ENCODE measurements around the gene CIDEB. TPM values are rescaled to one million over a fixed set of nuclear protein-coding genes. Genes with fewer than 3 reads are reported as not detected.

Gene CIDEB
- total RNA-seq, 1 donor from 2014 or later, result not detected

DNA sequence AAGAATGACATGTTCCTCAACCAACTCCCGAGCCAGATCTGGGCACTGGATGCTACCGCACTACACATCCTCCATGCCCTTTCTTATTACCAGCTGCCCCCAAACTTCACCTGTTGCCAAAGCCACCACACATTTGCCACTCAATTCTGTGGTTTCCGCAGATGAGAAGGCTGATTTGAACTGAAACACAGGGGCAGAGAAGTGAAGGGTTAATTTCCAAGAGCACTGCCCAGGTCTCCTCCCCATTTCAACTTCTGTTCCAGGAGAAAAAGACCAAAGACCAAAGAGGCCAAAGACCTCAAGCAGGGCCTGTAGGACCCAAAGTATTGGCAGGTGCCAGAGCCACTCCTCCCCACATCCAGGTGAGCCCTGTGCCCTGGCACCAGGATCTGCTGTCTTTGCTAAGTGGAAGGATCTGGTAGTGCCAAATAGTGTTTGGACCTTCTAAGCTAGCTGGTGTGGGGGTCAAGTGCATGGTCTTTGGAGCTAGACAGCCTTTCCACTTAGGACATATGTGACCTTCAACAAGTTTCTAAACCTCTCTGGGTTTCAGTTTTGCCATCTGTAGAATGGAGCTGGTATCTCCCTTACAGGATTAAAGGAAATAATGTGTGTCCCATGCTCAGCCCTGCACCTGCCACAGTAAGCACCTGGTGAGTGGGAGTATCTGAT lies 16.2 kb downstream of the CIDEB start:
- no peak for TF ChIP-seq CTCF (IDR thresholded peaks at IDR 0.05)
- Mint-ChIP-seq H3K27me3 (ENCODE audit: low read depth) (no peaks in the 10 kb centered on the region), H3K4me1 (ENCODE audit: low read depth) (peaks cover 6% of the 10 kb centered on the region), H3K9me3 (ENCODE audit: low read depth) (no peaks in the 10 kb centered on the region), H3K27ac (ENCODE audit: unreplicated experiment) (no peak overlapping the region), H3K36me3 (ENCODE audit: low read depth) (peaks cover 17% of the 10 kb centered on the region), H3K4me3 (ENCODE audit: unreplicated experiment) (no peak overlapping the region)
- DNase-seq (ENCODE audit: low spot score), result no peak

- peaks cover 11% of the 10 kb centered on the region for H3K36me3 Mint-ChIP-seq (ENCODE audit: low read depth)
- DNase-seq (ENCODE audit: low spot score), result no peak
- no peak for TF ChIP-seq CTCF (IDR thresholded peaks at IDR 0.05)
- H3K9me3 Mint-ChIP-seq (ENCODE audit: low read depth), result no peaks in the 10 kb centered on the region
- no peak overlapping the region for H3K4me3 Mint-ChIP-seq (ENCODE audit: unreplicated experiment)
- no peaks in the 10 kb centered on the region for H3K4me1 Mint-ChIP-seq (ENCODE audit: low read depth)
- H3K27ac Mint-ChIP-seq (ENCODE audit: unreplicated experiment), result no peak overlapping the region
- H3K27me3 Mint-ChIP-seq (ENCODE audit: low read depth), result no peaks in the 10 kb centered on the region
Observed at GRCh38 chr14:24290746-24291145, 17.0 kb downstream of the CIDEB start.

- peaks cover 3% of the 10 kb centered on the region for H3K4me1 Mint-ChIP-seq (ENCODE audit: low read depth)
- no peak overlapping the region for H3K27ac Mint-ChIP-seq (ENCODE audit: unreplicated experiment)
- no peaks in the 10 kb centered on the region for H3K9me3 Mint-ChIP-seq (ENCODE audit: low read depth)
- peaks cover 11% of the 10 kb centered on the region for H3K36me3 Mint-ChIP-seq (ENCODE audit: low read depth)
- DNase-seq (ENCODE audit: low spot score), result no peak
- no peaks in the 10 kb centered on the region for H3K27me3 Mint-ChIP-seq (ENCODE audit: low read depth)
- TF ChIP-seq CTCF (IDR thresholded peaks at IDR 0.05), result no peak
- no peak overlapping the region for H3K4me3 Mint-ChIP-seq (ENCODE audit: unreplicated experiment)
Observed at GRCh38 chr14:24289649-24290280, 18.0 kb downstream of the CIDEB start.

DNA sequence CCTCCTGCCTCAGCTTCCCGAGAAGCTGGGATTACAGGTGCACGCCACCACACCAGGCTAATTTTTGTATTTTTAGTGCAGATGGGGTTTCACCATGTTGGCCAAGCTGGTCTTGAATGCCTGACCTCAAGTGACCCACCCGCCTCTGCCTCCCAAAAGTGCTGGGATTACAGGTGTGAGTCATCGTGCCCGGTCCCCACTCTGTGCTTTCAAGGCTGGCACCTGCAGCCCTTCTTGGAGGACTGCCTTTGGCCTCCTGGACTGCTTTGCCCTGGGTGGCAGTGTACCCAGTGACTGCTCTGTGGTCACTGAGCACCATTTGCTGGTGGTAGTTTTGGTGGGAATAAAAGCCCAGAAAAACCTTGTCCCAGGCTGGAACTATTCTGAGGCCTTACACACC lies 20.8 kb downstream of the CIDEB start:
- H3K9me3 Mint-ChIP-seq (ENCODE audit: low read depth), result no peaks in the 10 kb centered on the region
- H3K36me3 Mint-ChIP-seq (ENCODE audit: low read depth), result peaks cover 10% of the 10 kb centered on the region

DNA sequence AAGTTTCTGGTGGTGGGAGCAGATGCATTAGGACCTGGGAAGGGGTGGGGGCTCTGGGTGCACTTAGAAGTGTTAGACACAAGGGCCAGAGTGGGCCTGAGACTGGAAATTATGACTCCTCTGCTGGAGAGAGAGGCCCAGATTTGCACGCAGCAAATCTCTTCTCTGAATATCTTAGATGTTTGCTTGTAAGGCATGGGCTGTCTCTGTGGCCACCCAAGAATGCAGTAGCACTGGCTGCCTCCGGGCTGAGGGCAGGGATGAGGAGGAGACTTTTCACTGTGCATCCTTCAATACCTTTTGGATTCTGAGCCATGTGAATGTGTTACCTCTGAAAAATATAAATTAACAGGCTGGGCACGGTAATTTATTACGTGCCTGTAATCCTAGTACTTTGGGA lies 22.4 kb downstream of the CIDEB start:
- Mint-ChIP-seq H3K36me3 (ENCODE audit: low read depth) (peaks cover 1% of the 10 kb centered on the region), H3K4me3 (ENCODE audit: unreplicated experiment) (no peak overlapping the region), H3K27ac (ENCODE audit: unreplicated experiment) (peak overlapping the region; percentile 49), H3K27me3 (ENCODE audit: low read depth) (no peaks in the 10 kb centered on the region), H3K4me1 (ENCODE audit: low read depth) (peaks cover 8% of the 10 kb centered on the region), H3K9me3 (ENCODE audit: low read depth) (no peaks in the 10 kb centered on the region)
- DNase-seq (ENCODE audit: low spot score), result peak; percentile 52
- no peak for TF ChIP-seq CTCF (IDR thresholded peaks at IDR 0.05)

More for the DNA sequence above, 20.8 kb downstream of the CIDEB start:
- peaks cover 8% of the 10 kb centered on the region for H3K4me1 Mint-ChIP-seq (ENCODE audit: low read depth)
- H3K4me3 Mint-ChIP-seq (ENCODE audit: unreplicated experiment), result no peak overlapping the region
- H3K27ac Mint-ChIP-seq (ENCODE audit: unreplicated experiment), result no peak overlapping the region
- DNase-seq (ENCODE audit: low spot score), result peak; percentile 50
- no peaks in the 10 kb centered on the region for H3K27me3 Mint-ChIP-seq (ENCODE audit: low read depth)
- no peak for TF ChIP-seq CTCF (IDR thresholded peaks at IDR 0.05)
